ENCODE data around the gene B3GNT2.

Gene B3GNT2

DNA sequence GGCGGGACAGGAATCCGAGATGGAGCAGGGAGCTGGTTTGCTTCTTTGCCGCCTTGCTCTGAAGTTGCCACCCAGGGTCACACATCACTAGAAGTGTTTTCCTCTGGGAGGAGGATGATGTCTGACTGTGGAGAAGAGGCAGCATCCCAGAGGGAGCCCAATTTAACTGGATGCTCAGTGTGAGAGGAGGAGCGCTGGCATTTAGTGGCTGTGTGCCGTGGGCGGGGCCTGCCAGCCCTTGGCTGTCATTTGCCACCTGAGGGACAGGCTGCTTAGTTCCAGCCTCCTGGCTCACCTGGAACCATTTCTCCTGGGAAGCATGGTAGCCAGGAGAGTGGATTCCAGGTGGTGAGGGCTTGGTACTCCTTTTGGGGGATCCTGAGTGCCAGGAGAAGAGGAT is 9.6 kb downstream of the B3GNT2 start:
- no peak for DNase-seq (ENCODE audit: low spot score)

GRCh38 chr2:62206024-62206423 is 10.1 kb downstream of the B3GNT2 start:
- DNase-seq (ENCODE audit: low spot score): no peak

GRCh38 chr2:62207491-62207890 is 11.6 kb downstream of the B3GNT2 start:
- DNase-seq (ENCODE audit: low spot score): no peak

DNA sequence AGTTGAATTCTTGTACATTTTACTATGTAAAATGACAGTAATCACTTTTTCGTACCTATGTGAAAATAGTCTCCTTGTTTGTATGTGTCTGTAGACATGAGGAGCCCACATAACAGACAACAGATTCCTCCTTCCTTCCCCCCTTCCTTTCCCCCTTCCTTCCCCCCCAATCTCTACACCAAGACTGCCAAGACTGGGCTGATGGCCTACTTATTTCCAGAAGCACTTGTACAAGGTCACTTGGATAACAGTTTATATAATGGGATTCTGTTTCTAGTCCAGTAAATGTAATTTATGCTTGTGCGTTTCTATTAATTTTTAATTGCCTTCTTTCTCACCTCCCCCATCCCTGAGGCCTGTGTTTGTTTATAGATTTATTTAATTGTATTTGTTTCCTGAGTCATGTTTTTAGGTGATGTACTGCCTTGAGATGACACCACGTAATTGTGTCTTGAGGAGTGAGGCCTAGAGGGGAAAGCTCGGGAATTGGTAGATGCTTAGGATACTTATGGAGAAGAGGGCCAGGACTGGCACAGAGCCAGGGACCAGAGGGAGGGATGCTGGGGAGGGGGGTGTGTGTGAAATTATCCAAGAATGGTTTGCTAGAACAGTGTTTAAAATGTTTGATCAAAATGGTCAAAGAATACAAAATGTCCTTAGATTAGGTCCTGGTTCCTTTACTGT is 12.3 kb downstream of the B3GNT2 start:
- no peak for DNase-seq (ENCODE audit: low spot score)

DNA sequence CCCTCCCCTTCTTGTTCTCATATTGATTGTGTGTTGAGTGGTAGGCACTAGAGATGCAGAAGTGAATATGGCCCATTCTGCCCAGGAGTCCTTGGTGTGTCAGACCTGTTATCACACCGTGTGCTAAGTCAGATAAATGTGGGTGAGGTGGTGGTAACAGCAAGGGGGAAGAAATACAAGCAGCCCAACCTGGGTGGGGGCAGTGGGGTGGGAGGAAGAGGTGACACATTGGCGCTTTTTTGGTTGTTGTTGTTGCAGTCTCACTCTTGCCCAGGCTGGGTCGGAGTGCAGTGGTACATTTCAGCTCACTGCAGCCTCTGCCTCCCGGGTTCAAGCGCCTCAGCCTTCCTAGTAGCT is 12.8 kb downstream of the B3GNT2 start:
- no peak for DNase-seq (ENCODE audit: low spot score)

DNA sequence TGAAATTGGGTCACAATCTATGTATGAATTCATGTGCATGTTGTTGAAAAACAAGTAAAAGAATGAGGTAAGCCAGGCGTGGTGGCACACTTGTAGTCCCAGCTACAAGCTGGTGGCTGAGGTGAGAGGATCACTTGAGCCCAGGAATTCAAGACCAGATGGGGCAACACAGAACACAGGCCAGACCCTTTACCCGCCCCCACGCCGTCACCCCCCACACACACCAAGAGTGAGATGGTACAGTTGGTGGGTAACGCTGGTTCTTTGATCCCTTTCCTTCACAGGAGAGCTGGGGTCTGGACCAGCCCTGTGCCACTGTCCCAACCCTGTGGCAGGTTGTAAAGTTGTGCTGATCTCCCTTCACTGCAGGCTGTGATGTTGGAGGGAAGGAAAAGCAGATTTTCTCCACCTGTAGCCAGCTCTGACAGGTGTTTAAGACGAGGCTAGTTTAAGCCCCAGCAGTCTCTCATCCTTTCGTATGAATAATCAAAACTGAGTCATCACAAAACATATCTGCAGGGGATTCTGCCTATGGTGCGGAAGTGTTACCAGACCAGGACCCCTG is 13.6 kb downstream of the B3GNT2 start:
- no peak for DNase-seq (ENCODE audit: low spot score)

DNA sequence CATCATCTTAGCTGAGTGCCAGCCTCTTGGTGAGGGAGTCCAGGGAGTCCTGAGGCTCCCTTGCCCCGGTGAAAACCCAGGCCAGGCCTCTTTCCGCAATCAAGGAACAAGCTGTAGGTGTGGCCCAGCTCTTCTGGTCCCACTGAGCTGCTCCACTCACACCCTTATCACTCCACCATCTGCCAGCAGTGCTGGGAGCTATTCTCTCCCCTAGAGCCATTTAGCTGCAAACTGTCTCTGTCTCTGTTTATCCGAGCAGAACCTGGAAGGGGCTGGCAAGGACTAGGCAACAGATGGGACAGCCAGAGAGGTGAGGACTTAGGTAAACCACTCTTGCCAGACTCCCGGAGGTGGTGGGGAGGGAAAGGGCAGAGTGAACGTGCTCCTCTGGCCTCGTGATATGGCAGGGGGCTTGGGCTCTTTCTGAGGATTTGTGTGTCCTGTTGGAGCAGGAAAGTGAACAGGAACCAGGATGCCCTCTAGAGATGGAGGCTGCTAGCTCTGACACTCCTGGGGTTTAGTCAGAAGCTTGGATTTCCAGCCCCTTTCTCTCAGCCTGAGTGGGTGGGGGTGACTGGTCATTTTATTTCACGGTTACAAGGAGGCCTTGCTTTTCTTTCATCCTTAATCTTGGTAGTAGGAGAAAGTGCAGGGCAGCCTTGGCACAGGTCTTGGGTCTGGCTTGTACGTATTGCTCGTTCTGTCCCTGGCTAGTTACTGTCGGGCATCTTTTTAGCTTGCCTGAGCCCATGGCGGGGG is 19.6 kb downstream of the B3GNT2 start:
- DNase-seq (ENCODE audit: low spot score): no peak

GRCh38 chr2:62216113-62216512 is 20.2 kb downstream of the B3GNT2 start:
- no peak for DNase-seq (ENCODE audit: low spot score)

GRCh38 chr2:62216616-62217015 is 20.7 kb downstream of the B3GNT2 start:
- no peak for DNase-seq (ENCODE audit: low spot score)

DNA sequence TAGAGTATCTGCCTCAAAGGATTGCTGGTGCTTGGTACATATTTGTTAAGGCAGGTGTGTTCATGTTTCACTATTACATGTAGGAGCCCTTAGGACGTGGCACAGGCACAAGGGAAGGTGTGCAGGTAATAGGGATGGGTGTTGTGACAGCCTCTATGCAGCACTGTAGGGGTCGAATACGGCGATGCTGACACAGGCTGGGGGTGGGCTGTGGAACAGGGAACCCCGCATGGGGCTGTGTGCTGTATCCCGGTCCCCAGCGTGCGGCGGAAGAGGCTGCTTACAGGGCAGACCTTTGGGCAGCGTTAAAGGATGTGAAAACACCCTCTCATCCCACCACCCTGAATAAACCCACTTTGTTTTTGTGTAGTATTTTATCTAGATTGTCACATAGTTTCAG is 21.5 kb downstream of the B3GNT2 start:
- no peak for DNase-seq (ENCODE audit: low spot score)

DNA sequence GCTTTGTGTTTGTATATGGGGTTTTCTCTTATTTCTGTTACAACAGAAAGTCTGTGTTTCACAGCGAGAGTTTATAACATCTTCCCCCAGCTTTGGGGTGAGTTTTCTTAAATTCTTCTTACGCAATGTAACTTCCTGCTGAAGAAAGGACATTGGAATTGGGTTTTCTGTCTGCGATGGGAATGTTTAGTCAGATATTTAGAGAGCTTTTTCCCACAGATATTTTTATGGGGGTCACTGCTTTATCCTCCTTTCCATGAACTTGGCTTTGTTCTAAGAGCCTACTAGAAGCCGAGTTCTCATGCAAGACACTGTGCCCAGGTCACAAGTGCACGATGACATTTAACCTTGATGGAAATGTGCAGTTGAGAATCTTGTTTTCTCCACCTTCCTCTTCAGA is 22.1 kb downstream of the B3GNT2 start:
- no peak for DNase-seq (ENCODE audit: low spot score)

GRCh38 chr2:62219407-62220159 is 23.7 kb downstream of the B3GNT2 start:
- no peak for DNase-seq (ENCODE audit: low spot score)

GRCh38 chr2:62221141-62221540 is 25.2 kb downstream of the B3GNT2 start:
- DNase-seq (ENCODE audit: low spot score): no peak

DNA sequence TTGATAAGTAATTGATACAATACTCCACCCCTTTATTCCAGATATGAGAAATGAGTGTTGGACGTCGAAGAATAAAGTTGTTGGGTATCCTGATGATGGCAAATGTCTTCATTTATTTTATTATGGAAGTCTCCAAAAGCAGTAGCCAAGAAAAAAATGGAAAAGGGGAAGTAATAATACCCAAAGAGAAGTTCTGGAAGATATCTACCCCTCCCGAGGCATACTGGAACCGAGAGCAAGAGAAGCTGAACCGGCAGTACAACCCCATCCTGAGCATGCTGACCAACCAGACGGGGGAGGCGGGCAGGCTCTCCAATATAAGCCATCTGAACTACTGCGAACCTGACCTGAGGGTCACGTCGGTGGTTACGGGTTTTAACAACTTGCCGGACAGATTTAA is 26.3 kb downstream of the B3GNT2 start:
- DNase-seq (ENCODE audit: low spot score): no peak

DNA sequence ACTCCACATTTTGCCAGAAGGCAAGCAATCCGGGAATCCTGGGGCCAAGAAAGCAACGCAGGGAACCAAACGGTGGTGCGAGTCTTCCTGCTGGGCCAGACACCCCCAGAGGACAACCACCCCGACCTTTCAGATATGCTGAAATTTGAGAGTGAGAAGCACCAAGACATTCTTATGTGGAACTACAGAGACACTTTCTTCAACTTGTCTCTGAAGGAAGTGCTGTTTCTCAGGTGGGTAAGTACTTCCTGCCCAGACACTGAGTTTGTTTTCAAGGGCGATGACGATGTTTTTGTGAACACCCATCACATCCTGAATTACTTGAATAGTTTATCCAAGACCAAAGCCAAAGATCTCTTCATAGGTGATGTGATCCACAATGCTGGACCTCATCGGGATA is 26.8 kb downstream of the B3GNT2 start:
- DNase-seq (ENCODE audit: low spot score): no peak

GRCh38 chr2:62224976-62225375 is 29.1 kb downstream of the B3GNT2 start:
- DNase-seq (ENCODE audit: low spot score): no peak

DNA sequence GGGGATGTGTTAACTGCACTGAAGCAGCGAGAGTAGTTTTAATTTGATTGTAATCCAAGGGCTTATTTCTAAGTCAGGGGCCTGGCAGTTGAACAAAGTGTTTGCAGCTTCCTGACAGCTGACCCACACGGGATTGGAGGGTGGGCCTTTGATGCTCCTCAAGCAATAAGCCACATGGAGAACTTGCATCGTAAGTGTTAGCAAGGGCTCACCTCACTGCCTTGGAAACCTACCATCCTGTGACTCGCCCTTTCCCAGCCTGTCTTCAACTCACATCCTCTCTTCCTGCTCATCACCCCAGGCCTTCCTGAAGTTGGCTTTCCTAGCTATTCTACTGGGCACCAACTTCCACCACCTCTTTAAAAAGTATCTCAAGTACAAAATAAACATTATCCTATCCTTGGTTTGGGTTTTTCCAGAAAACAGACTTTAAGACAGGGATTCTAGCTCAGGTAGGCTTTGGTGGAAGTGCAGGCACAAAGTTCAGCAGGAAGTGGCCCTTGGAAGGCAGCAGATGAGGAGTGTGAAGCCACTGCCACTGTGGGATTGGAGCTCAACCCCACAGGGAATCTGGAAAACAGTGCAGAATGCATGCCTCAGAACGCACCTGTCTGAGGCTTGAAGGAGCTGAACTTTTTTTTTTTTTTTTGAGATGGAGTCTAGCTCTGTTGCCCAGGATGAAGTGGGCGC is 31.6 kb downstream of the B3GNT2 start:
- no peak for DNase-seq (ENCODE audit: low spot score)

- no peak for DNase-seq (ENCODE audit: low spot score)
Observed at GRCh38 chr2:62229082-62229605, 33.2 kb downstream of the B3GNT2 start.

DNA sequence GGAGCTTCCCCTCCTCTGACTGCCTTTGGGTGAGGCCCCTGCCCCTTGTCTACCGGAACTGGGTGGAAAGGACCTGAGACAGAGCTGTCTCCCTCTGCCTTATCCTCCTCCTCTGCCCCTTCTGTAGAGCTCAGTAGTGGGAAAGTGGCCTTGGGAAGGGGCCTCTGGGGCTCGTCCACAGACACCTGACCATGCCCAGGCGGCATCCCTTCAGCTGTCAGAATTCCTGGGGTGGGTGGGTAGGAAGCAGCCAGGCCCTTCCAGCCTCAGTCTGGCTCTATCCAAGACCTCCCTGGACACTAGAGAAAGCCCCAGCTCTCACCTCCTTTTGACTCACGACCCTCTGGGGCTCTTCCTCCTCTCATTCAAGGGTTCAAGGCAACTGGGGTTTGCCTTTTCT is 35.6 kb downstream of the B3GNT2 start:
- DNase-seq (ENCODE audit: low spot score): no peak

DNA sequence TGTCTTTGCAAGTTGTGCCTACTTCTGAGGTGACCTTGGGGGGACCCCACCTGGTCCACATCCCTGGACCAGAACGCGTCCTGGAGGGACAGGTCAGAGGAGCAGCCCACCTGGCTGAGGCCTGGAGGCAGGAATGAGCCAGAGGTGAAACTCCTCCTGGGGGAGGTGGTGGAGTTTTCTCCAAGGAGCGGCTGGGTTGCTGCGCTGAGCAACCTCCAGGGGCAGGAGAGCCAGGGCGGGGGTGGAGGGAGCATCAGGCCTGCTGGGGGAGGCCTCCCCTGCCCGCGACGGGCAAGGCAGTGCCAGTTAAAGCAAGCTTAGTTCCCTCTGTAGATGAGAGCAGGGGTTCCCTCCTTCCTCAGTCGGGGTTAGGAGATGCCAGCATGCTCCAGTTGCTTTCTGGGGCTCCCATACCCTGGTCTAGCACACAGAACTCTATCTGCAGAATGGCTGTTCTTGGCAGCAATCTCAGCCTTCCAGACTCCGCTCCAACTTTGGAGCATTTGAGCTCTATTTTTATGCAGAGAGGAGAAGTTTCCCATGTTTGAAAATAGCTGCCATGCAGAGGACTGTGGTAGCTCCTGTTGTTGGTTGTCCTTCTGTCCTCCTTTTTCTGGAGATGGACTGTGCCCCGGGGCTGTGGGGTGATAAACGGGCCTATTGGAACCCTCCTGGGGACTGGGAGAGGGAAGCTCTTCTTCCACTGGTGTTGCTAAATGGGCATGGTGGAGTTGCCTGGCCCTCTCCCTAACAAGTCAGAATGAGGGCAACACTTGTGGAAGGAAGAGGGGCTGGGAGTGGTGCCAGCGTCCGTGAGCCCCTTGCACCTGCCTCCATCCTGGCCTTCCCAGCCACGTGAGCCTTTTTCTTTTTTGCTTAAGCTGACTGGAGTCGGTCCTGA is 39.1 kb downstream of the B3GNT2 start:
- DNase-seq (ENCODE audit: low spot score): no peak

DNA sequence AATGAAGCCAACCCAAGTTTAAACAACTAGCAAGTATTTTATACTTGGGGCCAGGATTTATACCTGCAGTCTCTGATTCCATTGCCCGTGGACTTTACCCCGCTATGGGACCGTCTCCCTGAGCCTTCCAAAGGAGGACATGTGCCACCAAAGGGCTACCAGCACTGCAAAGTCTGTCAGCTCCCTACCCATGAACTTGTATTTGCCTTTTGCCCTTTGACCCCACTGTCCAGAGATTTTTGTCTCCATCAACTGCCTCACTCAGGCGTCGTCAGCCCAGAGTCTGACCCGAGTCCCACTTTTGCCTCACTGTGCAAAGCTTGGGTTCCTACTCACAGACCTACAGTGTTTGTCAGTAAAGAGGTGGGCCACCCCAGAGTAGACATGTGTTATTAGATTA is 40.6 kb downstream of the B3GNT2 start:
- no peak for DNase-seq (ENCODE audit: low spot score)
